HG03520 (cell line): Measurements from ENCODE around the gene DLX6.

Experiments used
- ATAC-seq: cut with Tn5 transposase; IDR thresholded peaks from one replicate; pipeline ENCODE4 v1.9.1; 2021; ENCODE audit warnings: mild to moderate bottlenecking, moderate library complexity; ENCODE audit not compliant: unreplicated experiment

DLX6 gene

GRCh38 chr7:97005183-97006054 lies at the start of gene DLX6:
Gene DLX6, plus strand, starts transcription at chr7:97005553. Its CDS starts 425 bp downstream, at chr7:97005978.
- no peak for ATAC-seq

- ATAC-seq, result no peak
Observed at GRCh38 chr7:96959135-96959534, 46.2 kb upstream of the DLX6 start.

- no peak for ATAC-seq
Observed at GRCh38 chr7:96962221-96962885, 43.0 kb upstream of the DLX6 start.

DNA sequence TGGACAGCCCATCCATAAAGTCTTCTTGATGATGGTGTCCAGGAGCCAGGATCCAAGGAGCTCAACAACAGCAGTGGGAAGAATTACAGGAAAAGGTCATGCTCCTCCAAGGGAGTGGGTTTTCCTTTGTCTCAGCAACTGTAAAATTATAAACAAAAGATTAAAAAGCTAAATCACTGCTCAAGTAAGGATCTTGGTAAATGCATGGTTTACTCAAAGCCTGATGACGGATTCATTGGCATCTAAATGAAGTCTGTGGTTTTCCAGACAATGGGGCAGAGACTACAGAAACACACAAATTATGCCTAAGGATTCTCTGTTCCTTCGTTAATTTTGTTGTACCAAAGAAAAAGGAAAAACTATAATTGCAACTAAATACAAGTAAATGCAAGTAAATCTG lies 36.4 kb upstream of the DLX6 start:
- ATAC-seq, result no peak

- ATAC-seq, result no peak
Observed at GRCh38 chr7:96970739-96971138, 34.6 kb upstream of the DLX6 start.

DNA sequence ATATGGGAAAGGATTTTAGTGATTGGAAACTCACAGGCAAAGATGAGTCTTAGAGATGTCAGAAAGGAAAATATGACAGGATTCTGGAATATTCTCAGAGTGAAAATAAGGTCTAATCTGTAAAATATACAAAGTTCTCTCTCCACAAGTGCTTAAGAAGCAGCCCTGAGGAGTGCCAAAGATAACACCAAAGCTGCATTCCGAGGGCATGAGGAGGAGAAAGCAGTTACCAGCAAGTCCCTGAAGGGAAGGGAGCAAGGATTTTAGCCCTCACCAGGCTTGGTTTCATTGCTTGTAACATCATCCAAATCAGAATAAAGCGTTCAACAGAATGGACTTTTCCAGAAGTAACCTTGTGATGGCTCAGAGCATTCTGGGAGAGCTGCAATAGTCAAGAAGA lies 31.4 kb upstream of the DLX6 start:
- no peak for ATAC-seq

DNA sequence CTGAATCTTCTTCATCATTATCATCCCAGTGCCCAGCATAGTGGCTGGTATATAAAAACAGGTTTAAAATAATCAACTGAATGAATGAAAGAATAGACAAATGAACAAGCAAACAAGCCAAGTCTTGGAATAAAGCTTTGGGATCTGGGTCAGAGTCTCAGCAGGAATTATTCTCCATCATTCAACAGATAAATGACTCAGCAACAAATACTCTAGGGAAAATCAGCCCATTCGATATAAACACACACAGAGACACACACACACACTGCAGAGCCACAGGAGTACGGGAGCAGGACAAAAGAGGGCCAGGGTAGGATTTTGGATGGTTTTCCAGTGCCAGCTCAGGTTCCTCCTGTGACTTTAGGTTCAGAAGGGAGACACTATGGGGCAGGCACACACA lies 29.2 kb upstream of the DLX6 start:
- no peak for ATAC-seq

DNA sequence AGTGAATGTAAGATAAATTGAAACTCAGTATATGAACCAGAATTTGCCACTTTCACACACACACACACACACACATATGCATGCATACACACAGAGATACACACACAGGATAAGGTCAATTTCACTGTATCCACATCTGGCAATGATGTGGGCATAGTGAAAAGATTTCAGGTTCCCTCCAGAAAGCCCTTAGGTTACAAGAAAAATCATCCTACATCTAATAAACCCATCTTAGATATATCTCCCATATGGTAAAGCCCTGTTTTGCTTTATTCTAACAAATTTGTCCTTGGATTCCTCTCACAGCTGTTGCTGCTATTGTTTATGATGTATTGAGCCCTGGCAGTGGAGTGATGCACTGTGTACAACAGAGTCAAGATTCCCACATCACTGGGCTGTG lies 27.9 kb upstream of the DLX6 start:
- no peak for ATAC-seq

DNA sequence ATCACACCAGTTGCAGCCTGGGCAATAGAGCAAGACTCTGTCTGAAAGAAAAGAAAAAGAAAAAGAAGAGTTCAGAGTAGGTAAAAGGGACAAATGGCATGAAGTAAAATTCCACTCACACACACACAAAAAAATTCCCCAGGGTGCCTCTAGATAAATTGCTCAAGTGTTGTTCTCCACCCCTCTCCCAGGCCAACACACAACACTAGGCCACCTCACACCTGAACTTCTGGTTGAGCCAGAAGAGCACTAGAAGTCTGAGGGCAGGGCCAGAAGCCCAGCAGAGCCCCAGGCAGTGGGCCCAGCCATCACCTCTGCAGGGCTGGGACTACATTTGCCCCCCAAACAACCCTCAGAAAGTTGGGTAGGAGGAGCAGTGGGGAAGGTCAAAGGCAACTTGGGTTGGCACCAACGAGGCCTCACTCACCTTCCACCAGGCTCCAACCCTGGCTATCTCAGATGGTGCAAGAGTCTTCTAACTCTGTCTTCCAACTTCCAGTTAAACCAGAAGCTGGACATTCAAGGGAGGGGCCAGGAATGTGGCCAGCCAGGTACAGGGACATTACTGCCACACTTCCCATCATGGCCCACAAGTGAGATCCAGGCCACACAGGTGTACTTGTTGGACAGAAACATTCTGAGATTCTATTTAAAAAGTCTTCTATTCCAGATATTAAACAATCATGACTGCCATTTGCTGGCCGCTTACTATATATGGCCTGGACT lies 25.6 kb upstream of the DLX6 start:
- no peak for ATAC-seq

DNA sequence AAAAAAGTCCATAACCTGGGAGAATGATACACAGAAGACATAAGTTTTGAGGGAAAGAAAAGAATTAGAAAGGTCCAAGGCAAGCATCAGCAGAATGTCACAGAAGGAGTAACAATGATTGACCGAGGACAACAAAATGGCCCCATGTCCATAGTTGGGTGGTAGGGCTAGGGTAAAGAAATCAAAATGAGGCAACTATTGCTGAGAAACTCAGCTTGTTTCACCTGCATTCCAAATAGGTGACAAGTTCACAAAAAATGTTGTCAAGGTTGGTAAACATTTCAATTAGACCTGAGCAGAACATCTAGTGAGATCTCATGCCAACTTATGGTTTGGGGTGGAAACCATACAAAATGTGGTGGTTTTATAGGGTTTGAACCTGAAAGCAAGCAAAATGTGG lies 22.8 kb upstream of the DLX6 start:
- ATAC-seq, result no peak

GRCh38 chr7:96985992-96986391 lies 19.4 kb upstream of the DLX6 start:
- no peak for ATAC-seq

GRCh38 chr7:96986901-96987300 lies 18.5 kb upstream of the DLX6 start:
- no peak for ATAC-seq

GRCh38 chr7:96987719-96988118 lies 17.6 kb upstream of the DLX6 start:
- ATAC-seq, result no peak

DNA sequence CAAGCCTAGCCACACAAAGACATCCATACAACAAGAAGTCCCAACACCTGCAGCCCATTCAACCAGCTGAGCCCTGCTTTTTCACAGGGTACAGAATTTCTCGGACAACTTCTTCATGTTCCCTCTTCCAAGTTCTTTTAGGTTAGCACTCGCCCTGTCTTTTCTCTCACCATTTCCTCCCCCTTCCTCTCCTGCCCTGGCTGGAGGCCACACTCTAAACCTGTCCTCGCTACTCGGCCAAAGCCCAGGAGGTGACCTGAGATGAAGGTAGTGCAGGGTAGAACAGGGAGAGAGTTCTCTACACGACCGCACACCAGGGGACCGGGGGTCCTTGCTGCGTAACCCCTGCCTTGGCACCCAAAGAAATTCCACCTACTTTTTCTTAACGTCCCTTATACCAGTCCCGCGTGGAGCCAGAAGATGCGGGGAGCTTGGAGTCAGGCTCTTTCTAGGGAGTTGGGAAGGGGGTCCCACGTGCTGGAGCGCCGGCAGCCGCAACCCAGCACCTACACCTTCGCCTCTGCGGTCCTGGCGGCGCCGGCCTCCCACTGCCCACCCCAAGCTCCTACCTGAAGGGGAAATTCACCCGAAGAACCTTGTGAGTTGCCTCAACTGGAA lies 16.0 kb upstream of the DLX6 start:
- ATAC-seq, result no peak

GRCh38 chr7:96989859-96990317 lies 15.5 kb upstream of the DLX6 start:
- ATAC-seq, result no peak

DNA sequence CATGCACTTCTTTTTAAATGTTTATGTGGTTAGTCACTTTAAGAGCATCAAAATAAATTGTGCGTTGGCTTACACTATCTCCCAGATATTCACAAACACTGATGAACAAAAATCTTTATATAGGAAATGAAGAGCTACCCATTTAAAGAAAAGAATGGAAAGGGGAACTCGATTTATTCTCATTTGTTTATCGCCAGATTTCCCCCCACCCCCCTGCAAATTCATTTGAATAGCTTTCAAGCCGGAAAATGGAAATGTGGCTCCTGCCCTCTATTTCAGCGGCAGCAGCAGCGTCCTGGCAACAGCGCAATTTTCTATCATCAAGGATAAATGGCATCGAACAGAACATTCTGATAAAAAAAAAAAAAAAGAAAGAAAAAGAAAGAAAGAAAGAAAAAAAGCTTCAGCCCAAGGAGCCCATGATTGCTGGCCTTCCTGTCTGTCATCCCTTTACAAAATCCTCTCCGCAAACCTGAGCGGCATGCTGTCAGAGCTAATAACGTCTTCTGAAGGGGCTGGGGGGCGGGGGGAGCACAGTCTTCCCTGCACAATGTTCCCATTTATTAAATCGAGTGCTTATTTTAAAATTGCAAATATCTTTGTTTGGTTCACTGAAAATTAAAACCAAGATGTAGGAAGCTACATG lies 13.7 kb upstream of the DLX6 start:
- no peak for ATAC-seq

GRCh38 chr7:96992192-96993005 lies 13.0 kb upstream of the DLX6 start:
- no peak for ATAC-seq

- ATAC-seq, result no peak
Observed at GRCh38 chr7:96993094-96993865, 12.1 kb upstream of the DLX6 start.

DNA sequence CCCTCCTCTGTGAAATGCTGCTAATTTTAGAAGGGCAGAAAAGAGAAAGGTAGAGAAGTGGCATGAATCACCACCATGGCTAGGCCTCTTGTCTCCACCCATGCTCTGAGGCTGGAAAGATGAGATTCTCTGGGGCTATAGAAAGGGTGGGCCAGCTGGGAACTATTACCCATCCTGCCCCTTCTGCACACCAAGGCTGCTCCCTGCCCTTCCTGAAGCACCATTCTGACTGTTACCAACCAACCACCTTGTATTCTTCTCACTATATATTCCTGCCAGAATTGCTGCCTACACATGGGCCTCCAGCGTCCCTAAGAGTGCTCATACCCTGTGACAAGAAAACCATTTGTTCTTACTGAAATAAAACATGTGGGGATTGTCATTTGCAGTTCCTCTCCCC lies 11.4 kb upstream of the DLX6 start:
- ATAC-seq, result no peak
